HG03135 (cell line): Measurements from ENCODE around the gene CSMD2.
"Not testable (repeated sequence)": the region's sequence is repeated elsewhere in the genome, so short reads cannot be mapped to it uniquely, and the experiment has no call there.

Source experiments
- ATAC-seq: cut with Tn5 transposase; IDR thresholded peaks from one replicate; pipeline ENCODE4 v1.9.1; 2021; ENCODE audit warnings: mild to moderate bottlenecking, moderate library complexity; ENCODE audit not compliant: unreplicated experiment

The CSMD2 gene

GRCh38 chr1:34055818-34056217 lies 109.2 kb downstream of the CSMD2 start:
- no peak for ATAC-seq

- ATAC-seq: no peak
These were observed 110.1 kb downstream of the CSMD2 start for GRCh38 chr1:34054920-34055319.

GRCh38 chr1:34053660-34054059 lies 111.4 kb downstream of the CSMD2 start:
- ATAC-seq: no peak

DNA sequence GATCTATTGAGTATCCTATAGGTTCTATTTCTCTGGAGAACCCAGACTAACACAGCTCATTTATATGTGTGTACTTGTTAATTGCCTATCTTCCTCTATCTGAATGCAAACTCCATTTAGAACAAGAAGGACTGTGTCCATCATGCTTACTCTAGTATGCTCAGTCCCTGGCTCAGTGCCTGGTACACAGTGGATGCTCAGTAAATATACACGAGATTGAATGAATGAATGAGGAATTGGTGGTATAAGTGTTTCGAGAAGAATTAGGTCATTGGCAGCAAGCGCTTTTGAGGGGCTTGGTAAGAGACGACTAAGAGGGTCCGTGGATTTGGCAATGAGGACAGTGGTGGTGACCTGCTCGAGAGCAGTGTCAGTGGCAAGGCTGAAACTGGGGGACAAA lies 112.5 kb downstream of the CSMD2 start:
- ATAC-seq: no peak

- ATAC-seq: no peak
These were observed 114.1 kb downstream of the CSMD2 start for GRCh38 chr1:34050709-34051485.

GRCh38 chr1:34049994-34050393 lies 115.0 kb downstream of the CSMD2 start:
- no peak for ATAC-seq

- no peak for ATAC-seq
These were observed 115.6 kb downstream of the CSMD2 start for GRCh38 chr1:34049477-34049876.

DNA sequence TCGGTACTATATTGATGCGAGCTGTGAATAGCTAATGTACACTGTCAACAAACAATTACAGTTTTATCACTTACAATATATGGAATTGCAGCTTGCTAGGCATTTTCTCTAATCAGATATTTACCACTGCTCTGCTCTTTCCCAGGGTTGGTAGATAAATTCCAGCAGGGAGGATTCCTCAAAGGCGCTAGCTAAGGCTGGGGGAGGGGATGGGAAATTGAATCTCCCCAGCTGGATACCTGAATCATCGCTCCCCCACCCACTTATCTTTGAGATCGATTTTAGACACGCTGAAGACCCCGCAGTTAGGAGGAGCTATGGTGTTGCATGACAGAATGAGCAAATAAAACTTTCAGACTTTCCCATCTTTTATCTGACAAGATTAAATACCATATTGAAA lies 127.2 kb downstream of the CSMD2 start:
- ATAC-seq: no peak

- no peak for ATAC-seq
These were observed 127.9 kb downstream of the CSMD2 start for GRCh38 chr1:34037109-34037508.

- no peak for ATAC-seq
These were observed 131.0 kb downstream of the CSMD2 start for GRCh38 chr1:34034036-34034435.

DNA sequence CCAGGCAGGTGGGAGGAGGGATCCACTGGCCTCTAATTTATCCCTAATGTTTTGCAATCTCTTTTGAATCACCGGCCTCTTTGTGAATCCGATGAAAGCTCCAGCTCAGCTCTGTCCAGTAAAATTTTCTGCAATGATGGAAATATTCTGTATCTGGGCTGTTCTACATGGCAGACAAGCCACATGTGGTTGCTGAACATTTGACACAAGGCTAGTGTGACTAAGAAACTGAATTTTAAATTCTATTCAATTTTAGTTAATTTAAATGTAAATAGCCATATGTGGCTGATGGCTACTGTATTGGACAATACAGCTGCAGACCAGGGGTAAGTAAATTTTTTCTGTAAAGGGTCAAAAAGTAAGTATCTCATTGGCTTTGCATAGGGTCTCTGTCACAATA lies 135.1 kb downstream of the CSMD2 start:
- no peak for ATAC-seq

GRCh38 chr1:34029515-34029914 lies 135.5 kb downstream of the CSMD2 start:
- no peak for ATAC-seq

DNA sequence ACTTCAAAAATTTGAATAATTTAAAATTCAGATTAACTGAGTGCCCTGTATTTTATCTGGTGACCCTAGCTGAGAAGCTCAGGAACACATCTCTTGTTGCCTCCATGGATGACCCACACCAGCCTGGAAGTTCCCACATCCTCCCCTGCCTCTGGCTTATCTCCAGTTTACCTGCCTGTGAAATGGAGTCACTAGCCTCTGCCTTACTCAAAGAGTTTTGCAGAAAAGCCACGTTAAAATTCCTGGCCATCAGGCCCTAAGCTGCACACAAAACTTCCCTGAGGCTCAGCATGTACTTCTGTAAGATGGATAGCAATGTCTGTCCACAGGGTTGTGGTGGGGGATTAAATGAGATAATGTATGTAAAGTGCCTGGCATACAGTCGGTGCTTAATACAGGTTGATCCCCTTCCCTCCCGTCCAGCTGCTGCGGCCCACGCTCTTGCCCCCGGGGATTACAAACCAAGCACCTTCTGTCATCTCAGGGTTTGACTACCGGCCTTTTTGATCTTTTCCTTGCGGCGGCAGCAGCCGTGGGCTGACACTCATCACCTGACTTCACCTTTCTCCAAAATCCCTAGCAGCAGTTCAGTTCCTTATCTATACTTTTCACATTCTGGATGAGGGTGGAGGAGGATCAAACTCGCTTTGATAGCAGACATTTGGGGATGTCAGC lies 136.5 kb downstream of the CSMD2 start:
- ATAC-seq: no peak

GRCh38 chr1:34025675-34026074 lies 139.4 kb downstream of the CSMD2 start:
- no peak for ATAC-seq

- ATAC-seq: no peak
These were observed 140.5 kb downstream of the CSMD2 start for GRCh38 chr1:34024485-34024884.

DNA sequence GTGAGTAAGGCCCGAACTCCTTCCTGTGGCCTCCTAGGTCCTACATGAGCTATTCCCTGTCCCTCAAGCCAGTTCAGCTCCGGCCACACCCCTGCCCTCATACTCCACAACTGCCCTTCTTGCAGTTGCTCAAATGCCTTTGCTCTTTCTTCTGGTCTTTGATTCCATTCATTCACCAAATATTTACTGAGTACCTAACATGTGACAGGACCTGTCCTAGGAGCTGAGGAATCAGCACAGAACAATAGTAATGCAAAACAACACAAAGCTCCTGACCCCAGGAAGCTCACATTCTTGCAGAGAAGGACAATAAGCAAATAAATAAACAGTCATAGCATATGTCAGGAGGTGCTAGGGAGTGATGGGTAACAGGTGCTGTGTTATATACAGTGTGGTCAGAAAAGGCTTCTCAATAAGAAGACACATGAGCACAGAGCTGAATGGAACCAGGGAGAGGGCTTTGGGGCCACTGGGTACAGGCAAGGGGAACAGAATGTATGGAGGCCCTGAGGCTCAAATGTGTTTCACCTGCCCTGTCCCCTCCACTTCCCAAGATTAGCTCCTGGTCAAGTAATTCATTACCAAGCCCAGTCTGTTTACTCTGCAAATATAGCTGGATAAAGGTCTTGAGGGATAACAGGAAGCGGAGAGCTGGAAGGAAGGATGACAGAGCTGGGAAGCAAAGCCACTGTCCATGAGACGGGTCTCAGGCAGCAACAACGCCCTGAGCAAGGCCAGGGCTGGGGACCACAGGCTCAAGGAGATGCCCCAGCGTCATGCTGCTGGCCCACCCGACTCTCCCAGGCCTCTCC lies 145.1 kb downstream of the CSMD2 start:
- no peak for ATAC-seq

DNA sequence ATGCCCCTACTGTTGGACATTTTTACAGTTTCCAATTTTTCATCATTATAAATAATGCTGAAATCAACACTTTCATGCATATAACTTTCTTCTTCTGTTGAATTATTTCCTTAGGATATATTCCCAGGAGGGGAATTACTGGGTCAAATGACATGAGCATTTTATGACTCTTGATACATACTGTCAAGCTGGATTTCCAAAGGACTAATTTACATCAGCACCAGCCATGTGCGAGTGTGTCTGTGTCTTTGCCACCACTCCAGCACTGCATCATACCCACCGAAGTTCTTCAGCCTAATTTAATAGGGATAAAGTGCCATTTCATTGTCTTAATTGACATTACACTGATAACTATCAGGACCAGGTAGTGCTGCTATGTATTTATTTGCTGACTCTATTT lies 146.7 kb downstream of the CSMD2 start:
- no peak for ATAC-seq

- not testable (repeated sequence) for ATAC-seq
These were observed 148.7 kb downstream of the CSMD2 start for GRCh38 chr1:34016281-34016680.

DNA sequence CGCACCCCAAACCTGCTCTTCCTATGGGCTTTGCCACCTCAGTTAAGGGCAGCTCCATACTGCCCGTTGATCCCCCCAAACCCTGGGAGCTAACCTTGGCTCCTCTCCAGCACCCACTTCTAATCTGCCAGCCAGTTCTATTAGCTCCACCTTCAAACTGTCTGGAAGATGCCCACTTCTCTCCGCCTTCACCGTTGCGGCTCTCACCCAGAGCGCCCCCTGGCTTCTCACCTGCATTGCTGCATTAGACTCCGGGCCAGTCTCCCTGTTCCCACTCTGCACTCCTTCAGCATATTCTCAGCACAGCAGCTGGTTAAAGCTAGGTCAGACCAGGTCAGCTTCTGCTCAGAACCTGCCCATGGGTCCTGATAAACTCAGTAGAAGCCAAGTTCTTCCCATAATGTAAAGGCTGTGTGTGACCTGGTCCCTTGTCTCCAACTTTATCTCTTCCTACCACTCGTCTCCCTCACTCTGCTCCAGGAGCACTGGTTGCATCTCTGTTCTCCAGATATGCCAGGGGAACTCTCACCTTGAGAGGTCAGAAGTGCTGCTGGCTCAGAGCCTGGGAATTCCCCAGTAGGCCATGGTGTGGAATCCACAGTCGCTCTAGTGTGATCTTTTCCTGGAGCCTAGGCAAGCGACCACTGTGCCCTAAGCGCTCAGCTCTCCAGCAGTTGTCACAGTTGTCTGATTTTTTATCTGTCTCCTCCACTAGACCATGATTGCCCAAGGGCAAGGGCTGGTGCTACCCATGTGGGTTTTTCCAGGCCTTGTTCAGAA lies 150.9 kb downstream of the CSMD2 start:
- no peak for ATAC-seq

DNA sequence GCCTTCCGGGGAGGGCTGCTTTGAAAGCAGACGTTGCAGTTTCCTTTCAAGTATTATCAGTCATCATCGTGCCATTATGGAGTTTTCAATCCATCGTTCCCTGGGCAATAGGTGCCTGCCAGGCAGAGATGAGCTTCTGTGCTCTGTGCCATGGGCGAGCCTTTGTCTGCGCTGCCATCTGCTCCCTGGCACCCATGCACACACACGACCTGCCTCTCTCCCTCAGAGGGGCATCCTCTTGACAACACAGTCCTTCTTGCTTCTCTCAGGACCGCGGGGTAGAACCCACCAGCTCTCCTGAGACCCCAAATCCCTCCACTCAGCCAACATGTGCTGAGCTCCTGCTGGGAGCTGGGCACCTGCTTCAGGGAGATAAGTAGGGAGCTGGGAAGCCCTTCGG lies 151.9 kb downstream of the CSMD2 start:
- ATAC-seq: no peak
